Peyer's patch (tissue), 4 donors: ENCODE data around the gene ZFHX3. TPM values are rescaled to one million over a fixed set of nuclear protein-coding genes. Genes with fewer than 3 reads are reported as not detected.

Experiments
- DNase-seq, 3 donors: peaks; one replicate each; pipeline ENCODE4 v3.0.0-alpha.2; 2017 to 2019
- H3K27ac ChIP-seq, 4 donors: fragments of 200-600 bp; sonication (generic); one replicate each; pipeline ENCODE4 v1.5.1; 2016 to 2019
- H3K27me3 ChIP-seq, 2 donors: fragments of 200-600 bp; sonication (generic); one replicate each; pipeline ENCODE4 v1.5.1; 2019
- H3K36me3 ChIP-seq, 3 donors: fragments of 200-600 bp; sonication (generic); one replicate each; pipeline ENCODE4 v1.5.1; 2016 to 2019
- H3K4me1 ChIP-seq, 4 donors: fragments of 200-600 bp; sonication (generic); one replicate each; pipeline ENCODE4 v1.5.1; 2016 to 2019
- H3K4me3 ChIP-seq, 4 donors: fragments of 200-600 bp; sonication (generic); 1 replicate in 3 of 4; 2 replicates in 1 of 4; pipeline ENCODE4 v1.5.1; 2016 to 2019; ENCODE audit warnings: mild to moderate bottlenecking in 1 of 4
- H3K9me3 ChIP-seq, 4 donors: fragments of 200-600 bp; sonication (generic); one replicate each; pipeline ENCODE4 v1.5.1; 2016 to 2019; ENCODE audit warnings: mild to moderate bottlenecking in 1 of 4
- CTCF ChIP-seq, 6 experiments: fragments of 450-650 bp in 4 of 6; fragments of 200-600 bp in 2 of 6; sonication (generic) in 1 of 6; IDR thresholded peaks; one replicate each; pipeline ENCODE4 v1.5.1; 2017 to 2019; ENCODE audit warnings: antibody characterized with exemption in 6 of 6, mild to moderate bottlenecking in 3 of 6, moderate library complexity in 1 of 6
- POLR2A ChIP-seq, 2 donors: fragments of 450-650 bp; IDR thresholded peaks; one replicate each; pipeline ENCODE4 v1.5.1; 2017; ENCODE audit warnings: antibody characterized with exemption in 2 of 2, mild to moderate bottlenecking in 2 of 2, moderate library complexity in 2 of 2
- total RNA-seq, 4 donors: library from RNA; depleted of rRNA; stranded (reverse); fragments of >200 nt; gene quantifications; one replicate each; pipeline ENCODE4 v1.1.0, GENCODE V29; 2016

The ZFHX3 gene
- total RNA-seq, 4 donors from 2014 or later: 6.3 to 39.6 (median 14.6) TPM

- no peaks in the 10 kb centered on the region for H3K36me3 ChIP-seq
- no peaks in the 10 kb centered on the region for H3K9me3 ChIP-seq
- no peak for TF ChIP-seq POLR2A (IDR thresholded peaks at IDR 0.05)
- TF ChIP-seq CTCF (IDR thresholded peaks at IDR 0.05): no peak
- no peak overlapping the region for H3K4me3 ChIP-seq
- H3K27me3 ChIP-seq: no peaks in the 10 kb centered on the region
- DNase-seq: no peak
- no peak overlapping the region for H3K27ac ChIP-seq
- peaks cover 0 to 15% (median 0%) of the 10 kb centered on the region in 4 donors for H3K4me1 ChIP-seq
These were observed 46.4 kb upstream of the ZFHX3 start for GRCh38 chr16:73094371-73094770.

GRCh38 chr16:73093146-73094144 is 45.5 kb upstream of the ZFHX3 start:
- TF ChIP-seq POLR2A (IDR thresholded peaks at IDR 0.05): no peak
- TF ChIP-seq CTCF (IDR thresholded peaks at IDR 0.05): no peak
- H3K36me3 ChIP-seq: no peaks in the 10 kb centered on the region
- H3K4me3 ChIP-seq: no peak overlapping the region
- no peaks in the 10 kb centered on the region for H3K9me3 ChIP-seq
- H3K27me3 ChIP-seq: no peaks in the 10 kb centered on the region
- no peak for DNase-seq
- H3K27ac ChIP-seq: no peak overlapping the region
- peaks cover 0 to 15% (median 0%) of the 10 kb centered on the region in 4 donors for H3K4me1 ChIP-seq

- Histone ChIP-seq H3K27me3 (no peaks in the 10 kb centered on the region), H3K36me3 (no peaks in the 10 kb centered on the region), H3K4me1 (peaks cover 0 to 15% (median 0%) of the 10 kb centered on the region in 4 donors), H3K27ac (no peak overlapping the region), H3K4me3 (no peak overlapping the region), H3K9me3 (no peaks in the 10 kb centered on the region)
- no peak for DNase-seq
- TF ChIP-seq CTCF (IDR thresholded peaks at IDR 0.05) (no peak), POLR2A (IDR thresholded peaks at IDR 0.05) (no peak)
These were observed 44.4 kb upstream of the ZFHX3 start for GRCh38 chr16:73092236-73092781.

- Histone ChIP-seq H3K27me3 (no peaks in the 10 kb centered on the region), H3K4me1 (peaks cover 0 to 15% (median 0%) of the 10 kb centered on the region in 4 donors), H3K27ac (no peak overlapping the region), H3K4me3 (no peak overlapping the region), H3K36me3 (no peaks in the 10 kb centered on the region), H3K9me3 (no peaks in the 10 kb centered on the region)
- no peak for DNase-seq
- TF ChIP-seq POLR2A (IDR thresholded peaks at IDR 0.05): no peak
- TF ChIP-seq CTCF (IDR thresholded peaks at IDR 0.05): no peak
These were observed 43.2 kb upstream of the ZFHX3 start for GRCh38 chr16:73091174-73091573.

- Histone ChIP-seq H3K4me1 (peaks cover 0 to 5% (median 0%) of the 10 kb centered on the region in 4 donors), H3K9me3 (no peaks in the 10 kb centered on the region), H3K4me3 (no peak overlapping the region), H3K27me3 (no peaks in the 10 kb centered on the region), H3K27ac (no peak overlapping the region), H3K36me3 (no peaks in the 10 kb centered on the region)
- no peak for DNase-seq
- TF ChIP-seq CTCF (IDR thresholded peaks at IDR 0.05) (no peak), POLR2A (IDR thresholded peaks at IDR 0.05) (no peak)
These were observed 41.5 kb upstream of the ZFHX3 start for GRCh38 chr16:73089420-73089819.
